NT2/D1 (cell line): ENCODE data around the gene MAP3K3.

Experiments used
- SUZ12 ChIP-seq: IDR thresholded peaks from 2 replicates; pipeline ENCODE4 v1.6.1; 2011; ENCODE audit not compliant: insufficient read length, insufficient read depth; ENCODE audit errors: extremely low read depth
- ZNF274 ChIP-seq: IDR thresholded peaks from 2 replicates; pipeline ENCODE4 v1.6.1; 2011; ENCODE audit warnings: mild to moderate bottlenecking, low read depth, low read length

DNA sequence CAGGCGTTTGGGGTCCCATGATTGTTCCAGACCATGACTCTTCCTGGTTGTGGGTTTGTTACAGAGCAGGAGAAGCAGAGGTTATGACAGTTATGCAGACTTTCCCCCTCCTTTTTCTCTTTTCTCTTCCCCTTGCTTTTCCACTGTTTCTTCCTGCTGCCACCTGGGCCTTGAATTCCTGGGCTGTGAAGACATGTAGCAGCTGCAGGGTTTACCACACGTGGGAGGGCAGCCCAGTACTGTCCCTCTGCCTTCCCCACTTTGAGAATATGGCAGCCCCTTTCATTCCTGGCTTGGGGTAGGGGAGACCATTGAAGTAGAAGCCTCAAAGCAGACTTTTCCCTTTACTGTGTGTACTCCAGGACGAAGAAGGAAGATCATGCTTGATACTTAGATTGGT is 29.4 kb upstream of the MAP3K3 start:
- TF ChIP-seq SUZ12, result no peak
- TF ChIP-seq ZNF274, result no peak
